Bladder microvascular endothelial cell (primary cell): ENCODE data around the gene CDH5. TPM values are rescaled to one million over a fixed set of nuclear protein-coding genes. Genes with fewer than 3 reads are reported as not detected.

Source experiments
- total RNA-seq: library from RNA; depleted of rRNA; stranded (reverse); fragments of >200 nt; gene quantifications from 2 replicates; pipeline ENCODE4 v1.2.3, GENCODE V29; 2014

CDH5 gene, protein sequence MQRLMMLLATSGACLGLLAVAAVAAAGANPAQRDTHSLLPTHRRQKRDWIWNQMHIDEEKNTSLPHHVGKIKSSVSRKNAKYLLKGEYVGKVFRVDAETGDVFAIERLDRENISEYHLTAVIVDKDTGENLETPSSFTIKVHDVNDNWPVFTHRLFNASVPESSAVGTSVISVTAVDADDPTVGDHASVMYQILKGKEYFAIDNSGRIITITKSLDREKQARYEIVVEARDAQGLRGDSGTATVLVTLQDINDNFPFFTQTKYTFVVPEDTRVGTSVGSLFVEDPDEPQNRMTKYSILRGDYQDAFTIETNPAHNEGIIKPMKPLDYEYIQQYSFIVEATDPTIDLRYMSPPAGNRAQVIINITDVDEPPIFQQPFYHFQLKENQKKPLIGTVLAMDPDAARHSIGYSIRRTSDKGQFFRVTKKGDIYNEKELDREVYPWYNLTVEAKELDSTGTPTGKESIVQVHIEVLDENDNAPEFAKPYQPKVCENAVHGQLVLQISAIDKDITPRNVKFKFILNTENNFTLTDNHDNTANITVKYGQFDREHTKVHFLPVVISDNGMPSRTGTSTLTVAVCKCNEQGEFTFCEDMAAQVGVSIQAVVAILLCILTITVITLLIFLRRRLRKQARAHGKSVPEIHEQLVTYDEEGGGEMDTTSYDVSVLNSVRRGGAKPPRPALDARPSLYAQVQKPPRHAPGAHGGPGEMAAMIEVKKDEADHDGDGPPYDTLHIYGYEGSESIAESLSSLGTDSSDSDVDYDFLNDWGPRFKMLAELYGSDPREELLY
- total RNA-seq, result 352 and 927 TPM in 2 replicates

DNA sequence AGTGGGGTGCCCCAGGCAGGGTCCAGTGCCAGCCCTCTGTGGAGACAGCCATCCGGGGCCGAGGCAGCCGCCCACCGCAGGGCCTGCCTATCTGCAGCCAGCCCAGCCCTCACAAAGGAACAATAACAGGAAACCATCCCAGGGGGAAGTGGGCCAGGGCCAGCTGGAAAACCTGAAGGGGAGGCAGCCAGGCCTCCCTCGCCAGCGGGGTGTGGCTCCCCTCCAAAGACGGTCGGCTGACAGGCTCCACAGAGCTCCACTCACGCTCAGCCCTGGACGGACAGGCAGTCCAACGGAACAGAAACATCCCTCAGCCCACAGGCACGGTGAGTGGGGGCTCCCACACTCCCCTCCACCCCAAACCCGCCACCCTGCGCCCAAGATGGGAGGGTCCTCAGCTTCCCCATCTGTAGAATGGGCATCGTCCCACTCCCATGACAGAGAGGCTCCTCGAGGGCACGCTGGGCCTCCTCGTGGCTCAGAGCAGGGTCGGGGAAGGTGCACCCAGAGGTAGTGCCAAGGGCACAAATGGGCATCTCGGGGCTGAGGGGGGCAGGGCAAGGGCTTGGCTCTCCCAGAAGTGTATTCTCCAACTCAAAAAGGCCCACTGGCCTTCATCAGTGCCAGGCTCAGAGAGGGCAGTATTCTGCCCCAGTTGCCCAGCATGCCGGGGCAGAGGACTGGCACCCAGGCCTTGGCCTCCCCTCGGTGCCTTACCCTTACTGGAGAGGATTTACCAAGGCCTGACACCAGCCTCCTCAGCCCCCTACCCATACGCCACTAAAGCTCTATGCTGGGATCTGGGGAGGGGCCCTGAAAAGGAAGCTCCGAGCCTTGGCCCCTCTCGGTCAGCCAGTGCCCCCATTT, at the start of gene CDH5:
TSS of gene CDH5 (plus strand) at position 259 of the 867 bp plus-strand sequence. CDS start 12,647 bp downstream, outside the sequence.

DNA sequence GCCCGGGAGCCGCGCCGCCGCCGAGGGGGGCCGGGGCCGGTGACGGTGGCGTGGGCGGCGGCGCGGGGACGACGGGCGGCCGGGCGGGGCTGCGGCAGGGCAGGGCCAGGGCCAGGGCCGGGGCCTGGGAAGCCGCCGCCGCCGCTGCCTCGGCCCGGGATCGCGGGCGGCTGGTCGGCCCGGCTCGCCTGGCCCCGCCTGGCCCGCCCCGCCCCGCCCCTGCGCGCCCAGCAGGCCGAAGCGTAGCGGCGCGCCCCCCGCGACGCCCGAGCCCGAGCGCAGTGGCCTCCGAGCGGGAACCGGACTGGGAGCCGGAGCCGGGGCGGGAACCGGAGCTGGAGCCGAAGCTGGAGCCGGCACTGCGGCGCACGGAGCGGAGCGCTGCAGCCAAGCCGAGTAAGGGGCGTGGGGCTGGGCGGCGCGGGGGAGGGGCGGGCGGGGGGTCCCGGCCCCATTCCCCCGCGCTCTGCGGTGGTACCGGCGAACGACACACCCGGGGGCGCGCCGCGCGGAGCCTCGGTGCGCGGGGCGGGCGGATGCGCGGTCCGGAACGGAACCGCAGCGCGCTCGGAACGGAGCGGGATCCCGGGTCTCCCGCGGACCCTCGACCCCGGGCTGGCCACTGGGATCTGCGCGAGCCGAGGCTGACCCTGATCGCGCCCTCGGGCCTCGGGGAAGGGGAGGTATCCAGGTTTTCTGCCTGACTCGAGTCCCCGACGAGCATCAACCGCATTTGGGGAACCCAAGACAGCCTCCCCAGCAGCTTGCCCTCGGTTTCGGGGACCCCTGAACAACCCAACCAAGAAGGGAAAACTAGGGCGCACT, 60.8 kb downstream of the CDH5 start, which contains the start of gene BEAN1:
TSS of gene BEAN1 (plus strand) at position 260 of the 825 bp plus-strand sequence. CDS start 10,382 bp downstream, outside the sequence.

Other genes starting within 250 kb of the CDH5 start
- not detected in 2 replicates for gene BEAN1, start 60.6 kb downstream of the CDH5 start, total RNA-seq
- gene TK2, start 183.4 kb downstream of the CDH5 start, total RNA-seq, result 22.2 and 28.1 TPM in 2 replicates
- gene CKLF, start 185.9 kb downstream of the CDH5 start, total RNA-seq, result 70.2 and 81.1 TPM in 2 replicates
- gene CMTM1, start 199.7 kb downstream of the CDH5 start, total RNA-seq, result 1.1 and 2.9 TPM in 2 replicates
- not detected in 2 replicates for gene CMTM2, start 212.8 kb downstream of the CDH5 start, total RNA-seq
- 19.4 and 26.6 TPM in 2 replicates for gene CMTM3, start 238.0 kb downstream of the CDH5 start, total RNA-seq